Activated T-cell treated with anti-CD3 and anti-CD28 coated beads for 24 hours (primary cell): ENCODE results near the gene PPIC.
"Not testable (repeated sequence)": the region's sequence is repeated elsewhere in the genome, so short reads cannot be mapped to it uniquely, and the experiment has no call there.

Experiments used
- DNase-seq: peaks from one replicate; pipeline ENCODE4 v3.0.0-alpha.2; 2020; ENCODE audit warnings: low read depth

Gene PPIC

DNA sequence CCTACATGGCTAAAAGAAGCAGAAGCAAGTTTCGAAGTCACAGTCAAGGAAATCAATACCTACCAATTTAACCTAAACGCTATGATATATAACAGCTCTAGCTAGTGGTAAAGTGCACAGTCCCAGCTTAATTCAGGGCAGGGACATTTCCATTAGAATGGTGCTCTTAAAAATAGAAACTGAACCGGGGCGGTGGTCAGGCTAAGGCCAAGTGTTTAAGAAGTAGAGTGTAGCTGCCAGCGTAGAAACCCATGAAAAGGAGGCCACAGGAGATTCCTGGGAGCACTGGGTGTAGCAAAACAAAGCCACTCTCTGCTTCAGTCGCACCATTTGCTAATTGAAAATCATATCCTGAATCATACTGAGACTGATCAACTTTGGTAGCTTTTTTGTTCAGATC lies 28.8 kb downstream of the PPIC start:
- no peak for DNase-seq

DNA sequence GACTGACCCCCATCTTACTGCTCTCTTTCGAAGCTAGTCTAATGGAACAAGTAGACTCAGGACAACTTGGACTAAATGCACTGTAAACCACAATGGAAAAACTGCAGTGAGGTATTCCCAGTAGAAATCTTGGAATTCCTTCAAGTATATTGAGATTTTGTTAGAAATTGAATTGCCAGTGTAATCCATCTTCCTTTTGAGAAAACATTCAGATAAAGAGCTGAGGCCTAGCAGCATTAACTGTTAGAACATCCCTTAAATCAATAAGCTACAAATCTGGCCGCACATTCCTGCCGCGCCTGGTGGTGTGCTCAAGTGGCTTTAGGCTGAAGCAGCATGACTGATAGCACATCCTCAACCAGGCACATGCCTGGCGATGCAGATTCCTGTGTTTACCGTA lies 29.3 kb downstream of the PPIC start:
- DNase-seq, result no peak

GRCh38 chr5:123001808-123002207 lies 34.7 kb downstream of the PPIC start:
- no peak for DNase-seq

DNA sequence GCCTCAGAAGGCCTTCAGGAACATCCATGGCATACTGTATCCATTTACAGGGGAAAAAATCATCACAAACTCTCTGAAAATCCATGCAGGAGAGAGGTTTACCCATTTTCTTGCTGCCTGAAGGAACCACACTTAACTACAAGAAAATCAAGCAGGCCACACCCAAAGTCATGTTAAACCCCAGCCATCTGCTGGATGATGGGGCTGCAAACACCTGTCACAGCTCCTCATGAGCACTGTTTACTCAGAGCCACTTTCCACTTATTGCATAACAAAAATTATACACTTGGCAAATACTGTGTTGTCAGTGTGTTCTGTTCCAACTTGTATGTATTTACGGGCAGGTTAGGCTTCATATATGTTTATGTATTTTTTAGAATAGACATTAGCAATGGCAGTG lies 35.8 kb downstream of the PPIC start:
- no peak for DNase-seq

GRCh38 chr5:122999947-123000563 lies 36.5 kb downstream of the PPIC start:
- DNase-seq, result no peak

- DNase-seq, result no peak
These were observed 39.2 kb downstream of the PPIC start for GRCh38 chr5:122997294-122997693.

- DNase-seq, result no peak
These were observed 40.4 kb downstream of the PPIC start for GRCh38 chr5:122996091-122996490.

GRCh38 chr5:122985954-122986721 lies 50.4 kb downstream of the PPIC start:
- DNase-seq, result no peak

DNA sequence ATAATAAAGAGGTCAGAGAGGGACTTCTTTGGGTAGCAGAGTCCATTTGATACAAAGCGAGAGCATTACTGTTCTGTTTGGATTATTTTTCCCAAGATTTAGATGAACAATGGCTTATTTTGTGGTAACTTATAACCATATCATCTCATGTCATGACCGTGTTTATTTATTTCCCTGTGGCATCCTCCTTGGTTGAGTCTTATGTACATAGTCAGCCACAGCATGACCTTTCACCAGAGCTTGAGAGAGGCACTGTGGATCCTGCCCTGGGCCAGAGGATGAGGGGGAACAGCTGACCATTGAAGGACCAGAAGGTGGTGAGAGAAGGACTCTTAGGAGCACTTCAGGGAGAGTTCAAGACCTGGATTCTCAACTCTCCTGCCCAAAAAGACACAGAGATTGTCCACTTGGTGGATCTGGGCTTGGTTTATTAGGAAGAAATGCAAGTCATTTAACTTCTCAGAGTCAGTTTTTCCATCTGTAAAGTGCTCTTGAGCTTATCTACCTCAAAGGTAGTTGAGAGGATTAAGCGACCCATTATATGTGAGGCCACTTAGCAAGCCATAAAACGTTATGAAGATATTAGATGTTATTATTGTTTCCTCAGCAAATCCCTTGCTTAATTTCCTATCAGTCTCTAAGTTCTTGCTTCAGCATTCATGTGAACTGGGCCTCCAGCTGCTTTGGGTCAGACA lies 51.4 kb downstream of the PPIC start:
- no peak for DNase-seq

- DNase-seq, result no peak
These were observed 52.1 kb downstream of the PPIC start for GRCh38 chr5:122984425-122984824.

DNA sequence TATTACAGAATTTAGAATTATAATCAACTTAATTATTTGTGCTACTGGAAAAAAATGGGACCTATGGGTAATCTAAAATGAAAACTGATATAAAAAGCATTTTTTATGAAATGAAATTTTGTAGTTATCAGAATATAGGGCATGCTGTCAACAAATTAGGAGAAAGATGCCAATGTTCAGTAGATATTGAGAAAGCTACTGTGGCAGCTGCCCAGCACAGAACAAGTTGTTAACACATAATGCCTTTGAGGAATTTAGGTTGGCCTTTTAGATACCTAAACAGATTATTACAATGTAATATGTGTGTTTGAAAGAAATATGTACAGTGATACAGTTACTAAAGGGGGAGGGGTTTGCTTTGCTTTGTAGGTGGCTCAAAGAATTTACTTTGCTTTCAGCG lies 54.1 kb downstream of the PPIC start:
- no peak for DNase-seq

GRCh38 chr5:122981846-122982245 lies 54.7 kb downstream of the PPIC start:
- no peak for DNase-seq

DNA sequence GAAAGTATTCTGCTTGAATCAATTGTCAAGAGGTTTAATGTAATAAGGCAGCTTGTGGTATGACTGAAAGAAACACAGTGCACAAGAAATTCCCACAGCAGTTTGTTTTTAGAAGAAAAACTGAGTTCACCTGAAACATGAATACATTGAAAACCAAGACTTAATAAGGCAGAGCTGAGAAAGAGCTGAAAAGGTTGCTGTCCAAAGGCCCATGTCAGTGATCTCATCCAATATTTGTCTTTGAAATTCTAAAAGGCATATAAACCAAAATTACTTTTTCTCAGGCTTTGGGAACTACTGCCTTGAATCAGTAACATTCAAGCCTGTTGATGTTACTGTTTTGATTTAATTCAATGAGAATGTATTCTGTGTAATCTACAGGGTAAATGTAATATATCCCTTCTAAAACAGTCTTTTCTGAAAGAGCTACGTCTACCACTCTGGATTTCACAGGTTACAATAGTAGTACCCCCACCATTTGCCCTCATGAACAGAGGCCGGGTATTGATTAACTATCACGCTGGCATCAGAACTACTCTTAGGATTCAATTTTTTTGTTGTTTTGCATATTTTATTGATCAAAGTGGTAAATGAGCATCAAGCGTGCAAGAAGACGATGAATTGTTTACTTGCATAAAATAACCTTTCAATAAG lies 57.8 kb downstream of the PPIC start:
- no peak for DNase-seq

GRCh38 chr5:122978068-122978467 lies 58.5 kb downstream of the PPIC start:
- DNase-seq, result no peak

DNA sequence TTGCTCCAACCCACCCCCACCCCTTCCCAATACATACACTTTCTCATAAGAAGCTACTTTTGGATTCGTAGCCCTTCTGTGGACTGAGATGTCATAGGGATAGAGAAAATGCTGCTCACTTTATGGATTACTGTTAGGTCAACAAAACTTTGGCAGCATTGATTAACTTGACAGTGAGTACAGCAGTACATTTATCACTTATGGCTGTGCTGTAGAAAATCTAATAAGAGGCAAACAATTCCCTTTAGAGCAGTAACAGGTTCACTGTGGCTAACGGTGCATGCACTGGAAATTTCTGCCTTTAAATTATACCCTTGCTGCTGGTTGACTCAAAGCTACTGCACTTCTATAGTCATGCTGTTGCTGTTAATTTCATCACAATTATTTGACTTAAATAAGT lies 59.2 kb downstream of the PPIC start:
- DNase-seq, result no peak

GRCh38 chr5:122974251-122974650 lies 62.3 kb downstream of the PPIC start:
- not testable (repeated sequence) for DNase-seq

DNA sequence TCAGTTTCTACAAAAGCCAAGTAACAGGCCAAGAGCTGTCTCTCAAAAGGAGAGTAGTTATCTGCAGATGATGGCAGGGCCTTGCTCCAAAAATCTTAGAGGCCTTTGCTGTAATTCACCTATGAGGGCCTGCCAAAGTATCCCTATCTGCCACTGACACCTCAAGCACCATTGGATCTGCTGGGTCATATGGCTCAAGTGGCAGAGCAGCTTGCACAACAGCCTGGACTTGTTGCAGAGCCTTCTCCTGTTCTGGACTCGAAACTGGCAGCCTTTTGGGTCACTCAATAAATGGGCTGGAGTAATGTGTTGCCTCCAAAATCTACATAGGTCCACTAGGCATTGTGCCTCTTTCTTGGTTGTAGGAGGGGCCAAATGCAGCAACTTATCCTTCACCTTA lies 62.8 kb downstream of the PPIC start:
- DNase-seq, result not testable (repeated sequence)
